CD8-positive, alpha-beta memory T cell (primary cell): ENCODE data around the gene PSD2. TPM values are rescaled to one million over a fixed set of nuclear protein-coding genes. Genes with fewer than 3 reads are reported as not detected.

Experiments used
- CTCF ChIA-PET: fragments of 350-600 bp; sonication (Branson Sonifier 250); formaldehyde crosslinking; loops from one replicate; lab custom pipeline; 2021; ENCODE audit warnings: antibody characterized with exemption; lab: Charles Lee
- POLR2A ChIA-PET: fragments of 350-600 bp; sonication (Branson Sonifier 250); formaldehyde crosslinking; loops from one replicate; lab custom pipeline; 2021; ENCODE audit warnings: antibody characterized with exemption; lab: Charles Lee
- DNase-seq, 5 donors: peaks; one replicate each; pipeline versions ENCODE4 v3.0.0 to v3.0.0-alpha.2; 2020 to 2022; ENCODE audit warnings: mixed read lengths in 1 of 5
- H3K27ac ChIP-seq: one replicate; pipeline ENCODE4 v1.7.0; 2013; ENCODE audit warnings: low read depth, mild to moderate bottlenecking, low read length, moderate library complexity
- H3K27me3 ChIP-seq: 2 replicates; pipeline ENCODE4 v1.7.0; 2013; ENCODE audit warnings: low read length, mild to moderate bottlenecking; ENCODE audit not compliant: insufficient read depth, poor library complexity, severe bottlenecking
- H3K36me3 ChIP-seq: 2 replicates; pipeline ENCODE4 v1.7.0; 2013; ENCODE audit warnings: mild to moderate bottlenecking, low read length, moderate library complexity; ENCODE audit not compliant: insufficient read depth
- H3K4me1 ChIP-seq: 2 replicates; pipeline ENCODE4 v1.7.0; 2013; ENCODE audit warnings: mild to moderate bottlenecking, low read length, moderate library complexity; ENCODE audit not compliant: insufficient read depth
- H3K4me3 ChIP-seq: 2 replicates; pipeline ENCODE4 v1.7.0; 2013; ENCODE audit warnings: mild to moderate bottlenecking, low read length
- H3K9me3 ChIP-seq: 2 replicates; pipeline ENCODE4 v1.7.0; 2013; ENCODE audit warnings: mild to moderate bottlenecking, low read length
- H3K27ac Mint-ChIP-seq, 8 donors: one replicate each; pipeline ENCODE4 v1.8.0; 2020 to 2021; ENCODE audit warnings: mixed read lengths in 8 of 8, mild to moderate bottlenecking in 6 of 8, inconsistent platforms in 3 of 8, moderate library complexity in 3 of 8
- H3K27me3 Mint-ChIP-seq, 2 donors: one replicate each; pipeline ENCODE4 v1.8.0; 2020 to 2021; ENCODE audit warnings: mixed read lengths in 2 of 2, mild to moderate bottlenecking in 1 of 2, moderate library complexity in 1 of 2
- H3K36me3 Mint-ChIP-seq, 3 donors: one replicate each; pipeline ENCODE4 v1.8.0; 2020 to 2021; ENCODE audit warnings: mixed read lengths in 3 of 3, inconsistent platforms in 1 of 3, mild to moderate bottlenecking in 1 of 3
- H3K4me1 Mint-ChIP-seq, 3 donors: one replicate each; pipeline ENCODE4 v1.8.0; 2020 to 2021; ENCODE audit warnings: mixed read lengths in 3 of 3, inconsistent platforms in 1 of 3, mild to moderate bottlenecking in 1 of 3
- H3K4me3 Mint-ChIP-seq, 7 donors: one replicate each; pipeline ENCODE4 v1.8.0; 2020 to 2021; ENCODE audit warnings: mixed read lengths in 7 of 7, mild to moderate bottlenecking in 6 of 7, moderate library complexity in 4 of 7, inconsistent platforms in 2 of 7
- H3K9me3 Mint-ChIP-seq, 5 donors: one replicate each; pipeline ENCODE4 v1.8.0; 2020 to 2022; ENCODE audit warnings: mixed read lengths in 5 of 5, mild to moderate bottlenecking in 3 of 5, moderate library complexity in 2 of 5, inconsistent platforms in 1 of 5
- polyA plus RNA-seq: library from polyadenylated mRNA; unstranded; fragments of 300-500 nt; fragmentation: Illumina TruSeq; gene quantifications from one replicate; pipeline ENCODE4 v1.2.3, GENCODE V29; 2021
- total RNA-seq, 2 experiments: library from RNA; stranded (reverse); gene quantifications; one replicate each; pipeline ENCODE4 v1.2.3, GENCODE V29; 2021

PSD2 gene
- total and polyA plus RNA-seq, 3 experiments from 2014 or later = 0.12 TPM; not detected in 2

GRCh38 chr5:139861021-139861888 lies 65.6 kb downstream of the PSD2 start:
- Histone ChIP-seq H3K4me3 (no peak overlapping the region), H3K4me1 (no peaks in the 10 kb centered on the region), H3K27ac (no peak overlapping the region), H3K9me3 (no peaks in the 10 kb centered on the region), H3K27me3 (no peaks in the 10 kb centered on the region), H3K36me3 (no peaks in the 10 kb centered on the region)
- POLR2A ChIA-PET = no interaction called here
- CTCF ChIA-PET = interaction anchor here (0.9 to 8.7 kb wide), 5 partner anchors 9 to 86 kb away, joined by 3 to 79 read pairs (median 5); no protein-coding TSS in a partner anchor
- Mint-ChIP-seq H3K4me1 (no peaks in the 10 kb centered on the region), H3K4me3 (no peak overlapping the region), H3K27ac (no peak overlapping the region), H3K9me3 (no peaks in the 10 kb centered on the region), H3K27me3 (peaks cover 7 to 23% of the 10 kb centered on the region in 2 donors), H3K36me3 (no peaks in the 10 kb centered on the region)
- DNase-seq = no peak

DNA sequence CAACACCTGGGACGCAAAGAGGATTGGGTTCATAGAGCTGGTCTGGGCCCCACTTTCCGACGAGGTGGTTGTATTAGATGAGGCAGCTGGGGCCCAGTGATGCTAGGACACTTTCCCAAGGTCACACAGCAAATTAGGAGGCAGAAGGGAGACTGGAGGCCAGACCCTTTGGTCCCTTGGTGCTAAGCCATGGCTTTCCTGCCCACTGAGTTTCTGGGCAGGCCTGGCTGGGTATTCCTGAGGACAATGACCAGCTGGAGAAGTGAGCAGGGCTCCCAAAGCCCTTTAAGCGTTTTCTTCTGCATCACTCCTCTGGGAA lies 66.2 kb downstream of the PSD2 start:
- Mint-ChIP-seq H3K9me3 (no peaks in the 10 kb centered on the region), H3K27me3 (peaks cover 7 to 27% of the 10 kb centered on the region in 2 donors), H3K27ac (no peak overlapping the region), H3K4me1 (no peaks in the 10 kb centered on the region), H3K4me3 (no peak overlapping the region), H3K36me3 (no peaks in the 10 kb centered on the region)
- Histone ChIP-seq H3K27me3 (no peaks in the 10 kb centered on the region), H3K4me3 (no peak overlapping the region), H3K4me1 (no peaks in the 10 kb centered on the region), H3K27ac (no peak overlapping the region), H3K9me3 (no peaks in the 10 kb centered on the region), H3K36me3 (no peaks in the 10 kb centered on the region)
- no peak for DNase-seq
- CTCF ChIA-PET = interaction anchor here (1.1 to 8.7 kb wide), 4 partner anchors 12 to 75 kb away, joined by 3 to 79 read pairs (median 6); no protein-coding TSS in a partner anchor
- POLR2A ChIA-PET = no interaction called here

- H3K4me1 Mint-ChIP-seq = no peaks in the 10 kb centered on the region
- H3K4me1 ChIP-seq = no peaks in the 10 kb centered on the region
- H3K4me3 ChIP-seq = no peak overlapping the region
- ChIA-PET CTCF (interaction anchor here (1.1 to 8.7 kb wide), 5 partner anchors 12 to 75 kb away, joined by 3 to 79 read pairs (median 5); no protein-coding TSS in a partner anchor), POLR2A (no interaction called here)
- no peak overlapping the region for H3K27ac ChIP-seq
- H3K27me3 ChIP-seq = no peaks in the 10 kb centered on the region
- no peaks in the 10 kb centered on the region for H3K36me3 ChIP-seq
- H3K9me3 Mint-ChIP-seq = no peaks in the 10 kb centered on the region
- no peaks in the 10 kb centered on the region for H3K36me3 Mint-ChIP-seq
- no peak overlapping the region for H3K27ac Mint-ChIP-seq
- peaks cover 9 to 30% of the 10 kb centered on the region in 2 donors for H3K27me3 Mint-ChIP-seq
- no peaks in the 10 kb centered on the region for H3K9me3 ChIP-seq
- no peak overlapping the region for H3K4me3 Mint-ChIP-seq
- no peak for DNase-seq
These were observed 66.7 kb downstream of the PSD2 start for GRCh38 chr5:139862313-139862712.

- Histone ChIP-seq H3K9me3 (no peaks in the 10 kb centered on the region), H3K36me3 (no peaks in the 10 kb centered on the region), H3K4me1 (no peaks in the 10 kb centered on the region), H3K27me3 (no peaks in the 10 kb centered on the region), H3K4me3 (no peak overlapping the region), H3K27ac (no peak overlapping the region)
- Mint-ChIP-seq H3K27ac (no peak overlapping the region), H3K9me3 (no peaks in the 10 kb centered on the region), H3K27me3 (peaks cover 9 to 30% of the 10 kb centered on the region in 2 donors), H3K4me3 (no peak overlapping the region), H3K4me1 (no peaks in the 10 kb centered on the region), H3K36me3 (no peaks in the 10 kb centered on the region)
- POLR2A ChIA-PET = no interaction called here
- CTCF ChIA-PET = interaction anchor here (1.1 to 8.7 kb wide), 8 partner anchors 10 to 124 kb away, joined by 3 to 79 read pairs (median 6); no protein-coding TSS in a partner anchor
- no peak for DNase-seq
These were observed 67.2 kb downstream of the PSD2 start for GRCh38 chr5:139862803-139863202.

DNA sequence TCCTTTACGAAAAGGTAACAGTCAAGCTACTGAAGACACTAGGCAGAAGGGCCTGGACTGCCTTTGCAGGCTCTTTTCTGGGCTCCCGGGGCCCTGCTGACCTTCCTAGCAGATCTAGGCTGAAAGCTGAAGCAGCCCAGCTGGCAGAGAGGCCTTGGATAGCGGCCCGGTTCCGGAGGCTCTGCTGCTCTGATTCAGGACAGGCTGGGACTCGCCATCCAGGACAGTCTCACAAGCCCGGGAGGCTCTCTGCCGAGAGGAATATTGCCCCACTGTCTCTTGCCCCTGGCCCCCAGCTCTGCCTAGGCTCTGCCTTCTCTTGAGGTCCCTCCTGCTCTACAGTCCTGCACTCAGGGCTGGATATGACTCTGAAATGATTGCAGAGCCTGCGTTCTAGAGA lies 67.8 kb downstream of the PSD2 start:
- H3K36me3 Mint-ChIP-seq = no peaks in the 10 kb centered on the region
- DNase-seq = no peak
- H3K4me1 Mint-ChIP-seq = no peaks in the 10 kb centered on the region
- H3K36me3 ChIP-seq = no peaks in the 10 kb centered on the region
- no peak overlapping the region for H3K4me3 ChIP-seq
- H3K9me3 Mint-ChIP-seq = no peaks in the 10 kb centered on the region
- no peak overlapping the region for H3K4me3 Mint-ChIP-seq
- ChIA-PET CTCF (interaction anchor here (1.1 to 8.7 kb wide), 8 partner anchors 9 to 124 kb away, joined by 4 to 79 read pairs (median 6); no protein-coding TSS in a partner anchor), POLR2A (no interaction called here)
- no peaks in the 10 kb centered on the region for H3K4me1 ChIP-seq
- H3K27me3 ChIP-seq = no peaks in the 10 kb centered on the region
- peak overlapping the region in 1 of 8 donors; percentile 58 for H3K27ac Mint-ChIP-seq
- H3K27me3 Mint-ChIP-seq = peaks cover 12 to 33% of the 10 kb centered on the region in 2 donors
- H3K27ac ChIP-seq = no peak overlapping the region
- no peaks in the 10 kb centered on the region for H3K9me3 ChIP-seq

DNA sequence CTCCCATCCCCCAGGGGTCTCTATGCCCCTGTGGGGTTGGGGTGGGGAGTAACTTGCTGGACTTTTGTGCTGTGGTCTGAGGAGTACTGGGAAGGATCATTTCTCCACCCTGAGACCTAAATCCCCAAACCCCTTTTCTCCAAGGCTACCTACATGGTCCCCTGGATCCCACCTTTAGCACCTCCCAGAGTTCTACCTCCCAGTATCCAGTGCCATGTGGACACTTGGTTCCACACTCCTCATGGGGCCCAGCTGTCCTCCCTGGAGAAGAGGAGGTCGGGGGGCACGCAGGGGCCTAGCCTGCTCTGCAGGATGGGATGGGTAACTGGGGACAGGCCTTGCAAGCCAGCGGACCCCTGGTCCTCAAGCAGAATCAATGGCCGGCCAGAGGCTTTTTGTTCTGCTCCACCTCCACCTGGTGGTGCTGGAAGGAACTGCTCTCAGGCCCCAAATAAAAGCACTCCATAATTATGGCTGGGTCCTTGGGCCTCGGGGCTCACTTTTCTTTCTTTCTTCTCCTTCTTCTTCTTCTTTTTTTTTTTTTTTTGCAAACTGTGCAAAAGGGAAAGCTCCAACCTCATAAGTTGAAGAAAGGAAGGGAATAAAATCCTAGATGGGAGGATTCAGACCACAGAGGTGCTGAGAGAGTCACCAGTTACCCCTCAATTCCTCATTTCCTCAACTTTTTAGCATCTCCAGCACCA lies 68.4 kb downstream of the PSD2 start:
- Mint-ChIP-seq H3K27ac (no peak overlapping the region), H3K4me3 (no peak overlapping the region), H3K4me1 (no peaks in the 10 kb centered on the region), H3K36me3 (no peaks in the 10 kb centered on the region), H3K9me3 (no peaks in the 10 kb centered on the region), H3K27me3 (peaks cover 12 to 36% of the 10 kb centered on the region in 2 donors)
- ChIA-PET CTCF (interaction anchor here (0.7 to 8.7 kb wide), 11 partner anchors 8 to 125 kb away, joined by 3 to 79 read pairs (median 5); no protein-coding TSS in a partner anchor), POLR2A (no interaction called here)
- no peaks in the 10 kb centered on the region for H3K27me3 ChIP-seq
- H3K27ac ChIP-seq = no peak overlapping the region
- no peak overlapping the region for H3K4me3 ChIP-seq
- H3K4me1 ChIP-seq = no peaks in the 10 kb centered on the region
- peak; percentile 22 to 67 (median 44) for DNase-seq
- no peaks in the 10 kb centered on the region for H3K9me3 ChIP-seq
- H3K36me3 ChIP-seq = no peaks in the 10 kb centered on the region

DNA sequence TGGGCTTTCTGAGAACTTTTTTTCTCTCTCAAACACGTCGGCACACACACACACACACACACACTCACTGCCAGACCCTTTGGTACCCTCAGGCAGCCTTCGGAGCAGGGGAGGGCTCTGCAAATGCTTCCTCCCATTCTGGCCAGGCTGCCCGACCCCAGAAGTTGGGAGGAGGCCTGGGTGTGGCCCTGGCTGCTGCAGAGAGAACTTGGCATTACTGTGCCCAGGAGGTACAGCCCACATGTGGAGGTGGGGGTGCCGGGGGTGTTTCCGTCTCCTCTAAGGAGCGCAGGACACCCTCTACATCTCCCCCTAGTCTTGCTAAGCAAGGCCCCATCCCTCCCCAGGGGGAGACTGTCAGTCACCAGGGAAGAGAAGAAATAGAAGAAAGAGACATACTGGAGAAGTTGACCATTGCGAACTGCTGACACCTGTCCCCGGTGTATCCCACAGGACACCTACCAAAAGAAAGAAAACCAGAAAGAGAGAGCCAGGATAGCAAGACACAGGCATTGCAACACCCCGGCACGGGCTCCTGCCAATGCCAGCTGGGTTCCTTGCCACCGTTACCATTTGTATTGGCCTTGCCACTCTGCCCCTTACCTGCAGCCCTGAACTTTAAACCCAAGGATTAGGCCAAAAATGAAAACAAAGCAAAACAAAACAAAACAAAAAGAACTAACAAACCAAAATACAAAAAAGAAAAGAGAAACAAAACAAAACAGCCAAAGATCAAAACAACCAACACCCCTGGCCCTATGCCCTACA lies 69.3 kb downstream of the PSD2 start:
- H3K27me3 ChIP-seq = no peaks in the 10 kb centered on the region
- Mint-ChIP-seq H3K4me1 (no peaks in the 10 kb centered on the region), H3K4me3 (no peak overlapping the region), H3K27me3 (peaks cover 14 to 31% of the 10 kb centered on the region in 2 donors), H3K9me3 (no peaks in the 10 kb centered on the region), H3K36me3 (no peaks in the 10 kb centered on the region), H3K27ac (no peak overlapping the region)
- no peak overlapping the region for H3K4me3 ChIP-seq
- no peaks in the 10 kb centered on the region for H3K9me3 ChIP-seq
- ChIA-PET CTCF (interaction anchor here (0.7 to 8.7 kb wide), 7 partner anchors 12 to 126 kb away, joined by 3 to 79 read pairs (median 4); no protein-coding TSS in a partner anchor), POLR2A (no interaction called here)
- H3K4me1 ChIP-seq = no peaks in the 10 kb centered on the region
- H3K27ac ChIP-seq = no peak overlapping the region
- H3K36me3 ChIP-seq = no peaks in the 10 kb centered on the region
- DNase-seq = no peak
